ENCODE data around the gene ATP11C. TPM values are rescaled to one million over a fixed set of nuclear protein-coding genes. Genes with fewer than 3 reads are reported as not detected.

ATP11C gene
- total and polyA plus RNA-seq, 7 donors, result 4.2 to 32.0 (median 17.2) TPM

- H3K27ac ChIP-seq, result no peak overlapping the region
- no peaks in the 10 kb centered on the region for H3K4me1 ChIP-seq
- H3K4me3 ChIP-seq, result no peak overlapping the region
- 81 to 89% methylated on average over 3 of the region's 3 CpGs for WGBS, 2 donors
- TF ChIP-seq POLR2AphosphoS5 (IDR thresholded peaks at IDR 0.05) (no peak), CTCF (IDR thresholded peaks at IDR 0.05) (no peak)
- H3K9me3 ChIP-seq, result no peaks in the 10 kb centered on the region
- H3K36me3 ChIP-seq, result no peaks in the 10 kb centered on the region
- DNase-seq, result no peak
- H3K27me3 ChIP-seq, result no peaks in the 10 kb centered on the region
- intact Hi-C loops (cut with DNase I), result no loop called here
These were observed 181.8 kb downstream of the ATP11C start for GRCh38 chrX:139751053-139751452.

GRCh38 chrX:139750390-139750789 lies 182.5 kb downstream of the ATP11C start:
- TF ChIP-seq POLR2A (IDR thresholded peaks at IDR 0.05), result no peak
- TF ChIP-seq EP300 (IDR thresholded peaks at IDR 0.05), result no peak
- no peak for TF ChIP-seq CTCF (IDR thresholded peaks at IDR 0.05)
- no peak for TF ChIP-seq POLR2AphosphoS5 (IDR thresholded peaks at IDR 0.05)
- intact Hi-C loops (cut with DNase I), result no loop called here
- no peak overlapping the region for H3K27ac ChIP-seq
- no peaks in the 10 kb centered on the region for H3K36me3 ChIP-seq
- no peak for DNase-seq
- H3K4me1 ChIP-seq, result no peaks in the 10 kb centered on the region
- no peak overlapping the region for H3K4me3 ChIP-seq
- no peaks in the 10 kb centered on the region for H3K27me3 ChIP-seq
- H3K9me3 ChIP-seq, result no peaks in the 10 kb centered on the region

- no peak overlapping the region for H3K4me3 ChIP-seq
- WGBS, 2 donors, result 68 to 83% methylated on average over 2 of the region's 2 CpGs
- TF ChIP-seq CTCF (IDR thresholded peaks at IDR 0.05) (no peak), EP300 (IDR thresholded peaks at IDR 0.05) (no peak), POLR2A (IDR thresholded peaks at IDR 0.05) (no peak), POLR2AphosphoS5 (IDR thresholded peaks at IDR 0.05) (no peak)
- peaks cover 0 to 18% (median 0%) of the 10 kb centered on the region in 4 donors for H3K36me3 ChIP-seq
- H3K4me1 ChIP-seq, result no peaks in the 10 kb centered on the region
- H3K9me3 ChIP-seq, result no peaks in the 10 kb centered on the region
- H3K27ac ChIP-seq, result no peak overlapping the region
- no peaks in the 10 kb centered on the region for H3K27me3 ChIP-seq
- intact Hi-C loops (cut with DNase I), result no loop called here
- no peak for DNase-seq
These were observed 193.7 kb downstream of the ATP11C start for GRCh38 chrX:139739138-139739537.

GRCh38 chrX:139738581-139738980 lies 194.3 kb downstream of the ATP11C start:
- no peaks in the 10 kb centered on the region for H3K4me1 ChIP-seq
- no peaks in the 10 kb centered on the region for H3K27me3 ChIP-seq
- no peak overlapping the region for H3K4me3 ChIP-seq
- no peak overlapping the region for H3K27ac ChIP-seq
- H3K9me3 ChIP-seq, result no peaks in the 10 kb centered on the region
- intact Hi-C loops (cut with DNase I), result no loop called here
- DNase-seq, result no peak
- peaks cover 0 to 18% (median 0%) of the 10 kb centered on the region in 4 donors for H3K36me3 ChIP-seq
- no peak for TF ChIP-seq POLR2AphosphoS5 (IDR thresholded peaks at IDR 0.05)

GRCh38 chrX:139736151-139736550 lies 196.7 kb downstream of the ATP11C start:
- 93 to 94% methylated on average over 1 of the region's 1 CpG for WGBS, 2 donors
- no peak for TF ChIP-seq POLR2A (IDR thresholded peaks at IDR 0.05)
- Histone ChIP-seq H3K4me1 (no peaks in the 10 kb centered on the region), H3K9me3 (no peaks in the 10 kb centered on the region), H3K27ac (no peak overlapping the region), H3K27me3 (no peaks in the 10 kb centered on the region), H3K4me3 (no peak overlapping the region), H3K36me3 (peaks cover 0 to 22% (median 0%) of the 10 kb centered on the region in 4 donors)
- no peak for DNase-seq
- intact Hi-C loops (cut with DNase I), result no loop called here

GRCh38 chrX:139734996-139735395 lies 197.9 kb downstream of the ATP11C start:
- no peak overlapping the region for H3K27ac ChIP-seq
- 98 to 100% methylated on average over 1 of the region's 1 CpG for WGBS, 2 donors
- TF ChIP-seq POLR2AphosphoS5 (IDR thresholded peaks at IDR 0.05) (no peak), POLR2A (IDR thresholded peaks at IDR 0.05) (no peak), CTCF (IDR thresholded peaks at IDR 0.05) (no peak), EP300 (IDR thresholded peaks at IDR 0.05) (no peak)
- DNase-seq, result no peak
- H3K9me3 ChIP-seq, result no peaks in the 10 kb centered on the region
- H3K27me3 ChIP-seq, result no peaks in the 10 kb centered on the region
- H3K4me3 ChIP-seq, result no peak overlapping the region
- H3K4me1 ChIP-seq, result no peaks in the 10 kb centered on the region
- peaks cover 0 to 17% (median 0%) of the 10 kb centered on the region in 4 donors for H3K36me3 ChIP-seq
- intact Hi-C loops (cut with DNase I), result no loop called here

All from sigmoid colon (tissue), 7 donors.